ENCODE data around the gene TCP11L1.

GRCh38 chr11:33043221-33043830 lies 4.0 kb downstream of the TCP11L1 start:
- TF ChIP-seq, protein P1, sequence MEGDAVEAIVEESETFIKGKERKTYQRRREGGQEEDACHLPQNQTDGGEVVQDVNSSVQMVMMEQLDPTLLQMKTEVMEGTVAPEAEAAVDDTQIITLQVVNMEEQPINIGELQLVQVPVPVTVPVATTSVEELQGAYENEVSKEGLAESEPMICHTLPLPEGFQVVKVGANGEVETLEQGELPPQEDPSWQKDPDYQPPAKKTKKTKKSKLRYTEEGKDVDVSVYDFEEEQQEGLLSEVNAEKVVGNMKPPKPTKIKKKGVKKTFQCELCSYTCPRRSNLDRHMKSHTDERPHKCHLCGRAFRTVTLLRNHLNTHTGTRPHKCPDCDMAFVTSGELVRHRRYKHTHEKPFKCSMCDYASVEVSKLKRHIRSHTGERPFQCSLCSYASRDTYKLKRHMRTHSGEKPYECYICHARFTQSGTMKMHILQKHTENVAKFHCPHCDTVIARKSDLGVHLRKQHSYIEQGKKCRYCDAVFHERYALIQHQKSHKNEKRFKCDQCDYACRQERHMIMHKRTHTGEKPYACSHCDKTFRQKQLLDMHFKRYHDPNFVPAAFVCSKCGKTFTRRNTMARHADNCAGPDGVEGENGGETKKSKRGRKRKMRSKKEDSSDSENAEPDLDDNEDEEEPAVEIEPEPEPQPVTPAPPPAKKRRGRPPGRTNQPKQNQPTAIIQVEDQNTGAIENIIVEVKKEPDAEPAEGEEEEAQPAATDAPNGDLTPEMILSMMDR (IDR thresholded peaks at IDR 0.05) = no peak
- TF ChIP-seq POLR2A (IDR thresholded peaks at IDR 0.05; ENCODE audit: low read depth) (no peak), POLR2AphosphoS5 (IDR thresholded peaks at IDR 0.05) (no peak), EP300 (IDR thresholded peaks at IDR 0.05) (no peak)
